LNCaP clone FGC (cell line): ENCODE data around the gene F2RL3.

Source experiments
- DNase-seq: peaks from one replicate; pipeline ENCODE4 v3.0.0-alpha.2; 2011; ENCODE audit warnings: low read depth
- H3K4me3 ChIP-seq: 2 replicates; pipeline ENCODE4 v1.5.1; 2011; ENCODE audit warnings: mild to moderate bottlenecking, low read depth, low read length, control low read depth
- CTCF ChIP-seq: IDR thresholded peaks from 2 replicates; pipeline ENCODE4 v1.5.1; 2012; ENCODE audit warnings: mild to moderate bottlenecking; ENCODE audit not compliant: control insufficient read depth, insufficient read depth; ENCODE audit errors: extremely low read depth

The F2RL3 gene

GRCh38 chr19:16898361-16899015, 9.7 kb downstream of the F2RL3 start:
- no peak for TF ChIP-seq CTCF
- no peak for DNase-seq
- no peak overlapping the region for H3K4me3 ChIP-seq

GRCh38 chr19:16899566-16900075, 10.8 kb downstream of the F2RL3 start:
- no peak for DNase-seq
- TF ChIP-seq CTCF, result peak; percentile 37; the same call in 1 of the 2 replicates
- H3K4me3 ChIP-seq, result no peak overlapping the region

- no peak for TF ChIP-seq CTCF
- no peak overlapping the region for H3K4me3 ChIP-seq
- DNase-seq, result no peak
These were observed 12.8 kb downstream of the F2RL3 start for GRCh38 chr19:16901491-16902175.

GRCh38 chr19:16902545-16902944, 13.7 kb downstream of the F2RL3 start:
- TF ChIP-seq CTCF, result no peak
- no peak for DNase-seq
- H3K4me3 ChIP-seq, result no peak overlapping the region

GRCh38 chr19:16903347-16903746, 14.5 kb downstream of the F2RL3 start:
- TF ChIP-seq CTCF, result no peak
- no peak for DNase-seq
- H3K4me3 ChIP-seq, result no peak overlapping the region

GRCh38 chr19:16904599-16904998, 15.8 kb downstream of the F2RL3 start:
- DNase-seq, result no peak
- no peak for TF ChIP-seq CTCF
- H3K4me3 ChIP-seq, result no peak overlapping the region

GRCh38 chr19:16908759-16909158, 20.0 kb downstream of the F2RL3 start:
- TF ChIP-seq CTCF, result no peak
- DNase-seq, result no peak
- H3K4me3 ChIP-seq, result no peak overlapping the region
